GM19463 (cell line): ENCODE data around the gene OTX2.

Experiments used
- ATAC-seq: cut with Tn5 transposase; IDR thresholded peaks from one replicate; pipeline ENCODE4 v1.9.1; 2021; ENCODE audit warnings: mild to moderate bottlenecking, moderate library complexity; ENCODE audit not compliant: unreplicated experiment

The OTX2 gene

GRCh38 chr14:56812364-56813141, 2.3 kb upstream of the OTX2 start:
- no peak for ATAC-seq

DNA sequence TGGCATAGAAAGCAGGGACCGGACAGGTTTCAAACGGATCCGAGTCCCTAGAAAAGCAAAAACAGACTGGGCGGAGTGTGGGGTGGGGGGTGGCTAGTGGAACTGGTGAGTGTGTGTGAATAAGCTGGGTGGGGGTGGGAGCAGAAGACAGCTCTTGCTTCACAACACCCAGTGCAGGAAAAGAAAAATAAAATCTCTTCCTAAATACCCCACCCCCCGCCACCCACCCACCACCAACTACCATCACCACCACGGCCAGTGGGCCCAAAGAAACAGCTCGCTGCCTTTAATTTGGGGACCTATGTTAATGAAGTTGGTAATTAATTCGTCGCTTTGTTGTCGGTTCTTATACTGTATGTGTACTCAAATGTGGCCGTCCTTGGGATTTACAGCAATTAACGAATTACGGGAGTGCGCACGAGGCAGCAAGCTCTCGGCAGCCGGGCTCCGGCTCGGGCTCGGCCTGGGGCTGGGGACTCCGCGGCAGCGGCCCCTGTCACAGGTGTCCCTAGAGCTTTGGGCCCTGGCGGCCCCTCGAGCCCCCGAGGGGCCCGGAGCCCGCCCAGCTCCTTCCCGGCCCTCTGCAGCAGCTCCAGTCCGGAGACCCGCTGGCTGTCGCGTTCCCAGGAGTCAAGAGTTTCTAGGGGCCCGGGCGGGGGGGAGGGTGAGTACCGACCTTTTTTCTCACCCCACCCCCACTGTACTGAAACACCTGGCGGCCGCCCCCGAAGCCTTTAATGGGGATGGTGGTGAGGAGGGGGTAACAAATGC, 1.5 kb upstream of the OTX2 start:
- no peak for ATAC-seq

DNA sequence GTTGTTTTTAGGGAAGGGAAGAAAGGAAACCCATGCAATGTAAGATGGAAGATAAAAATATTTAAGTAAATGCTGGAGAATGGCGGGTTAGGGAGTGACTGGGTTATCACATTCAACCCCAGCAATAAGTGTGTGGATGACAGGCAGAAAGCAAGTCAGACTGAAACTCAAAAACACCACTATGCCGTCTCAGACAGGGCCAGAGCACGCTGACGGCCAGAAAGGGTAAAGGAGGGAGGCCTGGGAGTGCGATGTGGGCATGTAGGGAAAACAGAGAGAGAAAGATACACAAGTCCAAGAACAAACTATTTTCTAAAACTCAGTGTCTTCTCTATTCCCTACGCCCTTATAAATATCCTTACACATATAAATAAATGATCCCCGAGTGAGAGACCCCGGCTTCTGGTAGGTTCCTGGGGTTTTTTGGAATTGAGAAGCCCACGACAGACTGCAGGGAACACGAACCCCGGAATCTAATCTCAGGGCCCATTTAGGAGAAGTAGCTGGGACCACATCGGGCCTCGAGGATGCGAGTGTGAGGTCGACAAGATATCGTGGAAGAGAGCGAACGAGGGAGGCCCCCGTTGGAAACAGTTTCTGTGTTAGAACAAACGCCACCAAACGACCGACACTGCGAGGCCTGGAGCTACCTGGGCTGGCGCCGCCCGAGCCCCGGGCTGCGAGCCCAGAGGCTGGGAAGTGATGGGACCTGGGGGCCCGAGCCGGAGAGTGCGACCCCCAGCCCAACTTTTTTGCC, 735 bp upstream of the OTX2 start:
- ATAC-seq, result no peak

GRCh38 chr14:56809270-56810146, 771 bp downstream of the OTX2 start:
- no peak for ATAC-seq

GRCh38 chr14:56808383-56809269, 1.7 kb downstream of the OTX2 start:
- ATAC-seq, result no peak

DNA sequence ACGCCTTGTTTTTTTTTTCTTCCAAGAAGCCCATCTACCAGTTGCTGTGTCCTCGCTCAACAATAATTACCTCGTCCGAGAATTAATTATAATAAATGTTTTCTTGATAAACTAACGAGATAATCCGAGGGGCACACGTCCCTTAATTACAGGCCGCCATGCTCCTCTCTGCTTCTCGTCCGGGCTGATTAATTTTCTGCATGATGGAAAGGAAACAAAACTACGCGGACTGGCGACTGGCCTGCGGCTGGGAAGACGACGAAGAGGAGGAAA, 2.2 kb downstream of the OTX2 start:
- no peak for ATAC-seq

DNA sequence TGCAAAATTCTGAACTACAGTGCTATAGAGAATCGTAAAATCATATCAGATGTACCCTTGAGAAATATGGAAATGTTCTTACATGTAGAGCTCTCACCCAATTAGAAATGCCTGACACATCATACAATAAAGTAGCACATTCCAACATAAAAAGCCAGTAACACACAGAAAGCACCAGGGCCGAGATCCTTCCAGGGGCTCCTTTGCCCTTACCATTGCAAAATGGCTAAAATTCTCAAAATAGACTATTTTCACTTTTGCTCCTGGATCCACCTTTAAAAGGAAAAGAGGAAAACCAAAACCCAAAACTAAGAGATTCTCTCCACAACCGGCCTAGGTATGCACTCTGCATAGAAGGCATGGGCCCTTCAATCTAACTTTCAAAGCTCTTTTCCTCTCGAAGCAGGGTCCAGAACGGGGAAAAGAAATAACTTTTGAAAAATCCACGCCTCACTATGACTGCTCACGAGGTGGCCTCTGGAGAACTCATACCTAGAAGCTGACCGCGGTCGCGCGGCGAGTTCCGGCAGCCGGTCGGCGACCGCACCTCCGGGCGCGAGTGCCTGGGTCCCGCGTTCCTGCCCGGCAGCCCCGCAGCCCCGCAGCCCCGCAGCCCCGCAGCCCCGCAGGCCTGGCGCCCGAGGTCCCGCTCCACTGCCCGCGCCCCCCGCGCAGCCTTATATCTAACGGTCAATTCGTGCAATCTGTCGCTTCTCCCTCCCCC, 2.7 kb downstream of the OTX2 start:
- no peak for ATAC-seq

DNA sequence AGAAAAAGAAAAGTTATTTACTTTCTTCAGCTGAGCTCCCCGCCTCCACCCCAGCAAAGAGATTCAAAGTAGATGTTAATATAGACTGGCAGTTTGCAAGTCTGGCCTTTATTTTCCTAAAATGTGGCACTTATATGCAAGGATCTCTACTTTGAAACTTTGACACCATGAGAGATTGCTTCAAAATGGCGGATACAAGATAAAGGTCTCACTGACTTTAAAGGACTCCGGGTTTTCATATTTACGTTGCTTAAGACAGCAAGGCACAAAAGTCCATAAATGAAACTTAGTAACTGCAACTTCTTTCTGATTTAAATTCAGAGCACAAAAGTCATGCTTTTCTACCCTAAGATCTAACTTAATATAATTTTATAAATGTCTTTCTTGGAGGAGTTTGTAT, 3.5 kb downstream of the OTX2 start:
- no peak for ATAC-seq

GRCh38 chr14:56805992-56806727, 4.1 kb downstream of the OTX2 start:
- ATAC-seq, result no peak

GRCh38 chr14:56805201-56805991, 4.9 kb downstream of the OTX2 start:
- ATAC-seq, result no peak

DNA sequence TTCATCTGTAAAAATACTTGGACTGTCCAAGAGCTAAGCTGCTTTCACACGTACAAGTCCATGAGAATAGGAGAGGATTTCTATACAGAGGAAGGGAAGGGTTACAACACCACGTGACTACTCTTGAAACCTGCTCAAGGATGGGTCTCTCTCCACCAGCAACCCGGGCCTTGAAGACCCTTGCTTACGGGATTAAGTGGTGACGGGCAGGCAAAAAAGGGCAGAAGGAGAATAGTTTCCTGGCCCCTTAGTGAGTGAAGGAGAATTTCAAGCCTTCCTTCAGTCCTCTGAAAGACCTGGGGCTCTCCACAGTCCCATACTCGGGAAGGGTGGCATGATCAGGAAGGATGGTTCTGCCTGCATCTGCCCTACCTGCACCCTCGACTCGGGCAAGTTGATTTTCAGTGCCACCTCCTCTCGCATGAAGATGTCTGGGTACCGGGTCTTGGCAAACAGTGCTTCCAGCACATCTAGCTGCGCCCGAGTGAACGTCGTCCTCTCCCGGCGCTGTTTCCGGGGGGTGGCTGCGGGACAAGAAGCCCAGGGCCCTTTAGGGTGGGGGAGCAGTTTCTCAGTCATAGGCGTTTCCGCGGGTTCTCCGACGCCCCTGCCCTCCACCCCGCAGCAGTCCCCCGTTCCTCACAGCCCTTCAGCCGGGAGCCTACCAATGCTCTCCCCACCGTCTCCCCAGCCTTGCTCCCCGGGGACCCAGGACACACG, 6.3 kb downstream of the OTX2 start:
- ATAC-seq, result no peak

DNA sequence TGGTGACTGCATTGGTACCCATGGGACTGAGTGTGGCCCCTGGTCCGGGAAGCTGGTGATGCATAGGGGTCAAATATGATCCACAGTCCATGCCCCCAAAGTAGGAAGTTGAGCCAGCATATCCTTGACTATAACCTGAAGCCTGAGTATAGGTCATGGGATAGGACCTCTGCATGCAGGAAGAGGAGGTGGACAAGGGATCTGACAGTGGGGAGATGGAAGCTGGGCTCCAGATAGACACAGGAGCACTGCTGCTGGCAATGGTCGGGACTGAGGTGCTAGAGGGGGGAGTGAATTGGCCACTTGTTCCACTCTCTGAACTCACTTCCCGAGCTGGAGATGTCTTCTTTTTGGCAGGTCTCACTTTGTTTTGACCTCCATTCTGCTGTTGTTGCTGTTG, 8.4 kb downstream of the OTX2 start:
- ATAC-seq, result no peak

- ATAC-seq, result no peak
These were observed 11.0 kb downstream of the OTX2 start for GRCh38 chr14:56799343-56799645.

GRCh38 chr14:56798447-56799342, 11.6 kb downstream of the OTX2 start:
- ATAC-seq, result no peak

- no peak for ATAC-seq
These were observed 12.5 kb downstream of the OTX2 start for GRCh38 chr14:56797569-56798446.
